HPDE6-E6E7 (cell line): ENCODE measurements around the gene IFT43.
"Not testable (repeated sequence)": the region's sequence is repeated elsewhere in the genome, so short reads cannot be mapped to it uniquely, and the experiment has no call there.

Experiments
- DNase-seq: peaks from one replicate; pipeline ENCODE4 v3.0.0; 2011; ENCODE audit warnings: missing footprints; ENCODE audit errors: extremely low spot score

The IFT43 gene

DNA sequence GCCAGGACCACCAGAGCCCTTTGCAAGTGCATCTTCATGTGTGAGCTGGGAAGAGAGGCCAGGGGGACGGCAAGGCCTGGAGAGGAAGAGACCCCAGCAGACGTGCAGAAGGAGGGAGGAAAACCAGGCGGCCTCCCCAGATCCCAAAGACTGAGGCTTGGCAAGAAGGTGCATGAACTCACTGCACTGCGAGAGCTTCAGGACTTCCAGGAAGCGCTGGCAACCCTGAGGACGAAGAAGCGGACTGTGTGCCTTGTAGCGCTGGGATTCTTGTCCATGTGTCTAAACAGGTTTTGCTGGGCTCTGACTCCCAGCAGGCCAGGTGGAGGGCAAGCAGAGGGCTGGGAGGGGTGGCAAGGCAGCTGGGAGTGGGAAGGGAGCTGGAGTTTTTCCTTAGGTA is 4.7 kb upstream of the IFT43 start:
- no peak for DNase-seq

DNA sequence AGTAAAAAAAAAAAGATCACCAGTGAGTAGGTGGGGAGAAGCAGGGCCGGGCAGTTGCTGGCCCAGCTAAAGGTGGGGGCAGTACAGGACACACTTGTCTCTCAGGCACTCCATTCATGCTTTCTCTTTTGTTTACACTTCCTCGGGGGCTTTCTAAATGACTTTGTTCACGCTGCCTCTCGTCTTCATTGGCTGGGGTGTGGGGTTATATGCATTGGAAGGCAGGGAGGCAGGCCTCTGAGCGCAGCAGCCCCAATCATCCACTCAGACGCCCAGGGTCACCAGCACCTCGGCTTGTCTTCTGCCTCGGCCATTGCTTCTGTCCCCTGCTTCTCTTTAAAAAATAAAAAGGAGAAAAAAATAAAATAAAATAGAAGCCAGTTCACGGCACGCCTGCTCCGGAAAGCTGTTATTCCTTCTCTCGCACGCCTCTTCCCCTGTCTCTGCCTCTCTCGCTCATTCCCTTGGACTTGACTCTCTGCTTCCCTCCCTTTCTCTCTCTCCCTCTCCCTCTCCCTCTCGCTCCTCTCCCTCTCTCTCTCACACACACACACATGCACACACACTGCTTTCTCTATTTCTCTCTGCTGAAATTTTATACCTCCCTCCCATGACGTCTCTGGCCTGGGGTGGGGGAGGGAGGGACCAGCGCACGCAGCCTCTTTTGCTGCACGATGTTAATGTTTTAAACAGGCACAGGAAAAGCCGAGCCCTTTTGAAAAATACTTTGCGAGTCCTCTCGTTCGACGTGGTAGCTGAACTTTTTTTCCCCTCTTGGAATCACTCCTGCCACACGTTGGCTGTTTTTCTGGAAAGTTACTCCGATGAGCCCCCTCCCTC is 3.9 kb upstream of the IFT43 start, which contains the start of gene TGFB3:
TSS of gene TGFB3 (minus strand) at position 570 of the 840 bp plus-strand sequence. CDS start 1,102 bp downstream, outside the sequence.
- peak; percentile 42 for DNase-seq

DNA sequence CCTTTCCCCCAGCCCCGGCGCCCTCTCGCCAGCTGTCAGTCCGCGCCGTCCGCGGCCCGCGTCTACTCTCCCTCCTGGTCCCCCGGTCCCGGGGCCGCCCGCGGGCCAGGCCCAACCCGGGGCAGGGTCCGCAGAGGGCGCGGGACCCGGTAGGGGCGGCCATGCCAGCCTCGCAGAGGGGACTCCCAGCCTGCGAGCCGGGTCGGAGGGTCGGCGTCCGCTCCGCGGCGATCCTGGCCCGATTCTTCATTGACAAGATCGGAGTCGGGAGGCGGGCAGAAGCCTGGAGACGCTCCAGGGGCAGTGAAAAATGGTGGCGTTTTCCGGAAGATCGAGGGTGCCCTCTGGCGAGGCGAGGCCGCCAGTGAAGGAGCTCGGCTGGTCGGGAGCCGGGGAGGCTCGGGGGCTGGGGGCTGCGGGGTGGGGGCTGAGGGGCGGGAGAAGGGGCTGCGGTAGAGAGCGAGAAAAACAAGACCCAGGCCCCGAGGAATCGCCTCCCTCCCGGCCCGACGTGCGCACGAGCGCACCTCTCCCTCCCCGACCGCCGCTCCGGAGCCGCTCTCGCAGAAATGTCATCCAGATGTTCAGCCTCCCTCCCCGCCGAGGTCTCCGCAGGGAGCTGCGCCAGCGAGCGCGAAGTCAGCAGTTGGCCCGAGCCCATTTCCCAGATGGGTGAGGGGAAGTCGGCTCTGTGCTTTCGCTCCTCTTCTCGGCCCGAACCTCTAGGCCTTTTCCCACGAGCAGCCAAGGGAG is 3.1 kb upstream of the IFT43 start:
- peak; percentile 75 for DNase-seq

DNA sequence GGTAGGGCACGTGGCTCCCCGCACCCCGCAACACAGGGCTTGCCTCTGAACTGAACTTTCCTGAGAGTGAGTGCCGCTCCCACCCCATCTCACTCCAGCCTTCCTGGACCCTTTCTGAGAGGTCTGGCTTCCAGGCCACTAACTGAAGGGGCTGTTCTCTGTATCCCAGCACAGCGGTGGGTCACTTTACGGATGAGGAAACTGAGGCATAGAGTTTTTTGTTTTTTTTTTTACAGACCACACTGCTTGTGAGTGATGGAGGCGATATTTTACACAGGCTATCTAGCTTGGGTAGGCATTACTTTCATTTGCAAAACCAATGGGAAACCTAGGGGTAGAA is 2.6 kb upstream of the IFT43 start:
- DNase-seq = no peak

DNA sequence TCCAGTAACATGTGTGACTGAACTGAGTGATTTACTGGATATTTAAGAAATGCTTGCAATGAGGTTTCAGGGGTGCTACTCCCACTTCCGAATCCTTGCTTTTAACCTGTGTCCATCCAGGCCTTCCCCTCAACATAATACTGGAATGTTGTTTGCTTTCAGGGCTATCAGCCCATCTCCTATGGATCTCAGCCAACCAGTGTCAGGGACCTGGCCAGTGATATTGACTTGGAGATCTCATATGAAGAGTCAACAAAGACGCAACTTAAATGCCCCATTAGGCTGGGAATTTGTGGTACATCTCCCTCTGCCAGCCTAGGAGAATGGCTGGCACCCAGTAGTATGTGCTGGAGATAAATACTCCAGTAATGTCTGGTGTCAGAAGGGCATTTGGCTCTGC is 889 bp upstream of the IFT43 start:
- no peak for DNase-seq

DNA sequence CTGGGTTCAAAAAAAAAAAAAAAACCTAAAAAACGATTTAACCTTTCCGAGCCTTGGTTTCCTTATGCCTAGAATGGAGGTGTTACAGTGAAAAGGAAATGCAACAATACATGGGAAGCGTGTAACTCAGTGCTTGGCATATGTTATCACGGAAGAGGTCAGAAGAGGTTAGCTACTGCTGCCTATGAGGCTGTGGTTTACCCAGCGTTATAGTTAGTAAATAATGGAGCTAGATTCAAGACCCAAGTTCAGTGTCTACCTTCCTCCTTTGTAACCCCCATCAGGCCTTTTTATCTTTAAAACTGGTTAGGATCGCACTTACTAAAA is 839 bp downstream of the IFT43 start:
- DNase-seq = no peak

DNA sequence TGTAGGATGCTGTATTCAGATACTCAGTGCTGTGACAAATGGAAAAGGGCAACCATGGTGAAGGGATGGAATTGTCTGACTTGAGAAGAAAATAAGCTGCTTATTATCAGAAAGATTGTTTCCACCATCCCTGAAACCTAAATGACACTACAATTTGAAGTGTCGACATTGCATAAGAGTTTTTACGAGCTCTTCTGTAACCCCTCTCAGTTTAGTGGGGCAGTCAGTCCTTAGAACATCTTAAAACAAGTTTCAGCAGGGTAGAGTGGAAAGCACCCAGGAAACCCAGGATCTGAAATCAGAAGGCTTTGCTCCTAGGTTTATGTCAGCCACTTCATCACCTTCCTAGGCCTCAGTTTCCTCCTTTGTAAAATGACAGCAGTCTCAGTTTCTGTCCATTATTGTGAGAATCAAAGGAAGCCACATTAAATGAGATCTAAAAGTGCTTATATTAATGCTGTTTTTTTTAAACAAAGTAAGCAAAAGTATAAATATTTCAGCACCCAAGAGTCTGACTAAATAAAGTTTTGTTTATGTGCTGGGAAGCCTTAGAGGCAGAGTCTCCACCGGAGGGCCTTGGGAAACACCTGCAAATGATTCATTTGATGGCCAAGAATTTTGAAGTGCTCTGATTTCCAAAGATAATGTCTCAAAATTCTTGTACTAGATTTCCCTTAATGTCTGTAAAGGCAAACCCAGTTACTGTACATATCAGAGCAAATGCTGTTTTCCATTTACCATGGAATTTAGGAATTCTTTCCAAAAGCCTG is 1.8 kb downstream of the IFT43 start:
- DNase-seq = no peak

DNA sequence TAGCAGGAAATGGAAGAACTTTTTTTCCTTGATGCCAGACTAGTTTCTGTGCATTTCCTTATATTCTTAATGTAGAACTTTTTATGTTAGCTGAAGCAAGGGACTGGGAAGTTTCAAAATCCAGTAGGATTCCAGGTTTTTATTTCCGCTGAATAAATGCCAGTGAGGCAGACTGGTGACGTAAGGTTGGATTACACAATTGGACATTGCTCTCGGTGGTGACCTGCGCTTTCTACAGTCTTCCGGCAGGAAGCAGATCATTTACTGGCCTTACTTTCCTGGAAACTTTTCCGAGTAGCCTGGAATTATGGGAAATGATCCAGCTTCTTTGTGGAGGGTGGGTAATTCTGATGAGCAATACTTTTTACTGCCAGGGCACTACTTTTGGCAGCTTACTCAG is 3.6 kb downstream of the IFT43 start:
- no peak for DNase-seq

DNA sequence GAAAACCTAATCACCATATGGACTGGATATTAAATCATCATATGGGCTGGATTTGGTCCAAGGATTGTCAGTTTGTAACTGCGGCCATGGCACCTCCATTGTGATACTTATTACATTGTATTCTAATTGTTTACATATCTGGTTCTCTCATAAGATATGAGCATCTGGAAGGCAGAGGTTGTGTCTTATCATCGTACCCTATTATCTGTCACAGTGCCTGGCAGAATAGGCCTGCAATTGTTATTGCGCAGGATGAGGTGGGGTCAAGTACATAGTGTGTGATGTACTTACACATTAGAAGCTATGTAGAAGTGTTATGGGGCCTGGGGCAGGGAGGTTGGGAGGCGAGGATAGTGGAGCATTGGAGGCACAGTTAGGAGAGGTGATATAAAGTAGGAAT is 4.7 kb downstream of the IFT43 start:
- DNase-seq = no peak

DNA sequence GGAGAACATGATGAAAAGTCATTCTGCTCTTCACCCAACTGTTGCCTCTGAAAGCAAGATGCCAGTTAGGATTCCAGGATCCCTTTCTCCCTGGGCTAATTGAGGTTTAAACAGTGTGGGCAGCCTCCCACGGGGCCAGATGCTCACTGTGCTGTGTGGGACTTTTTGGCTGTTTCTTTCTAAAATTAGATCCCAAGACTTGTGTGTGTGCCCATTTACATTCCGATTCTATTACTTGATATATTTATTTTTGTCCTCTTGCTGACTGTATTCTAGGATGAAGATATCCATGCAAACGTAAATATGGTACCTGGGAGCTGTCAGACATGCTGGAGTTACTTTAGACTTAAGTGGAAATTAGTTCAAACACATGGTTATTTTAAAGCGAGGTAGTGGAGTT is 6.2 kb downstream of the IFT43 start:
- DNase-seq = no peak

DNA sequence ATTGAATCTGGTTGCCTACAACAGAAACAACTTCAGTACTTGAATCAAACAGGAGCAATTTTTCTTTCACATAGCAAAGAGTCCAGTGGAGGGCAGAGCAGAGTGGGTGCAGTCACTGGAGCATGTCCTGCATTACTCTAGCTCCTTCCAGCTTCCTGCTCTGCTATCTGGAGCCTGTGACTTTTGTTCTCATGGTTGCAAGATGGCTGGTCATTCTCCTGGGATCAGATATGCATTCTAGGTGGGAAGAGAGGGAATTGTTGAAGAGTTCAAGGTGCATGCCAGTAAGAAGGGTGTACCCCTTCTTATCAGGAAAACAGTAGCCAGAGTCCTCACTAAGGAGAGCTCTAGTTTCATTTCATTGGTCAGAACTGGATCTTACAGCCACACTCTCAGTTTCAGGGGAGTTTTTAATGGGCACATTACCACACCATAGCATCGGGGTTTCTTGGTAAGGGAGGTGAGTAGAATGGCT is 8.0 kb downstream of the IFT43 start:
- no peak for DNase-seq

DNA sequence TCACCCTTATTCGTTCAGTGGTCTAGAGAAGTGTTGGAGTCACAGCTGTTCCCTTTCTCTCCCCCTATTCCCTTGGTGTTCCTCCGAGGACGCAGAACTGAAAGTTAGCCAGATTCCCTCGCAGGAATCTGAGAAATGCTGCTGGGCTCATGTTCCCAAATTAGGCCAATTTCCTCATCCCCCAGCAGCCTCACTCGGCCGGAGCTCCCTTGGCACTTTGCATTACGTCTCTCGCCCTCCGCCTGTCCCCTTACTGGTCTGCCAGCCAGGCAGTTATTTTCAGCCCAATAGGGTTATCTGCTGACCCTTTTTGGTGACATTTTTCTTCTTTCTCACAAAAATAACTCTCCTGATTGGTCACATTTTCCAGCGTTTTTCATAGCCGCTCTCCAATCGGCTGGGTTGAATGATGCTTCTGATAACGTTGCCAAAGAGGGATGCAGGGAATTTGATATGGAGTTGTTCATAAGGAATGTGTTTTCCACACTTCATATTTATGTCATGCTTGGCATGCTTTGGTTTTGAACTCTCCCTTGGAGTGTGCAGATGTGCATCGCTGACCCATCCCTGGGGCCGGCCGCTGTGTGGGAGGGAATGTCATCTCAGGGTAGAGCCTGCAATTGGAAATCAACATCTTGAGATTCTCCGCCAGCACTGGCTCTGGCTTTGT is 9.9 kb downstream of the IFT43 start:
- DNase-seq = no peak

DNA sequence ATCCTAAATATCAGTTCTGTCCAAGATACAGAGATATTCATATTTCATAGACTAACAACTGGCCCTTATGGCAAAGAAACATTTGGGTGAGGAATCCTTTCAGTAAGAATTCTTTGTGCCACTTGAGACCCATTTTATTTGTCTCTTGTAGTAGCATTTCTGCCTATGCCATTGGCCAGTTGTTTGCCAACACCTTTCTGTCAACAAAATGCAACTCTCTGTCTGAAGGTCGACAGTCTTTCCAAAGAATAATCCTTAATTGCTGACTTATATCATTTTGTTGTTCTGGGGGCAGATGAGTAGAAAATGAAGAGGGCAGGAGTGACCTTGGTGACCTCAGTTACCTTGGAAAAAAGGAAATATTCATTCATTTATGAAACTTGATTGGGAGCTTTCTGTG is 10.9 kb downstream of the IFT43 start:
- no peak for DNase-seq

DNA sequence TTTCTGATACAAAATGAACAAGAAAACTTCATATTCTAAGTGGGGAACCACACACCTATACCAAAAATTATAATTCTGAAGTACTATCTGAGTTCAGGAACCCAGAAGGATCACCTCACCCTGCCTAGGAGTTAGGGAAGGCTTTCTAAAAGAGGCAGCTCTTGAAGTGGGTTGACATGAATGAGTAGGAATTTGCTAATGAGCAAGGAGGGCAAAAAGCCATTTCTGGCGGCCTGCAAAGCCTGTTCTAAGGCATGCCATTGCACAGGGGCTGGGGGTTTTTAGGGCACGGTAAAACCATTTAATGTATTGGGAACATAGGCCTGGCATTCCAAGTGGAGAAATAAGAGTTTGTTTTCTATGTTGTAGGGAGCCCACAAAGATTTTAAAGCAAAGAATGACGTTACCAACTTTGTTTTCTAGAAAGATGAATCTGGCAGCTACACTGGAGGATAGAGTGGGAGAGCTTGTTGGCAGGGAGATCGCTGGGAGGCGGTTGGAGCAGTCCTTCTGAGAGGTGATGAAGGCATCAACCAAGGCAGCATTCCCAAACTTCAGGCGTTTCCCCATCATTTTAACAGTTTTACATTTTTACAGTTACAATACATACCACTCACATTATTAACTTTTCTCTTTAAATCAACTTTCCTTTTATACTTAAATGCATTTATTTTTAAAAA is 14.1 kb downstream of the IFT43 start:
- DNase-seq = no peak

DNA sequence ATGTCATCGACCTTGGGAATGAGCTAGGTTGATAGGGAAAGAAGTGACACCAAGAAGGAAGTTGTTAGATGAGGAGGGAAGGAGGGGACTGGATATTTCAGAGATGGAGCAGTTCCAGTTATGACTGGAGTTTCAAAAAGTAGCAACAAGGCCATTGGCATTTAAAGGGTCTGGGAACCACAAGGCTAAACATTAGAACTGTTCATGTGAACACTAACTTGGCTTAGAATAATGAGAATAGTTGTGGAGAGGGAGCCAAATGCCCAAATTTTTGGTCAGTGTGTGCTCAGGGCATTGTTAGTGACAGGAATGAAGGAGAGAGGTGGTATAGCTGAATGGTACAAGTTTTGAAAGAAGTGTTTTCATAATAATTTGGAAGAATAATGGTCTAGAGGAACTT is 16.8 kb downstream of the IFT43 start:
- DNase-seq = no peak

DNA sequence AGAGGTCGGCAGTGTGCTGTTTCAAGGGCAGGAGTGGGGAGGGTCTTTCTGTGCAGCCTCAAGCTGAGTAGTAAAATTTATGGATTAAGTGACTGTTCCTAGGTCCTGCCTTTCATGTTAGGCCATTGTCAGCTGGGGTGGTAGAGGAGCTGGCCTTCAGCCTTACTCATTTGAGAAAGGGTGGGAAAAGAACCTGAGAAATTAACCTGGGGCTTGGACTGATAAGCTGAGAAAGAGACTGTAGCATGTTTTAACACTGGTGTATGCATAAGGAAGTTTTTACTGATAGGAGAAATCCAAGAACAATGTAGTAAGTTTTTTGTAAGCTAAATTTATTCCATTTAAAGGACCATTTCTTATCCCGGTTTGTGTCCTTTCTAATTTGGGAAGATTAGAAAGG is 20.7 kb downstream of the IFT43 start:
- no peak for DNase-seq

DNA sequence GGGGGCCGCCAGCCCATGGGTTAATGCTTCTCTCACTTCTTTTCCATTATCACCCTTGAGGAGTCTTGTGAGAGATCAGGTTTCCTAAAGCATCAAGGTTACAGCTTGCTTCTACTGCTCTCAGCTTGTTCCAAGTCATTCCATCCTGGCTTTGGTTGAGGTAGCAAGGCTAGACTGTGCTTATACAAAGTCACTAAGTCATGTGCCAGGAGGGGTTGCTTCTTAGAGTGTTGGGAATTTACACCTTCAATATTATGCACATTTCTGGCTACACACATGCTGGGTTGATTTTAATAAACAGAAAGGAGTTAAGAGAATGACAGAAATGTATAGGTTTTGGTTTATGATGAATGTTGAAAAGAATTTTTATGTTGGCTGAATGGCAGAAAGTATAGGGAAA is 21.8 kb downstream of the IFT43 start:
- no peak for DNase-seq

DNA sequence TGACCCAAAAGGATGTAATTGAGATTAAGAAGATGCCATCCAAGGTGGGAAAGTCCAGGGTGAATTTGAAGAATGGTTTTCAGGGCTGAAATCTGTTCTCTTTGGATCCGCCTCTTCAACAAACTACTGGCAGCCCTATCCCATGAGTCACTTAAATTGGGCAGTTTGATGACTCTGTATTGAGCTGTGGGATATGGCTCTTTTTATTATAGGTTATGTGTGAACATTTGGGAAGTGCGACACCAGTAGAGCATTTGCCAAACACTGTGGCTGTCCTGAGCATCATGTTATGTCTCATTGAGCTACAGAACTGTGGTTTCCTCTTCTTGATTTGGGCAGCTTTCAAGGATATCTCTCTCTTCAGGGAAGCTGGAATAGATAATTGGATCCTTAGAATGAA is 22.3 kb downstream of the IFT43 start:
- no peak for DNase-seq

DNA sequence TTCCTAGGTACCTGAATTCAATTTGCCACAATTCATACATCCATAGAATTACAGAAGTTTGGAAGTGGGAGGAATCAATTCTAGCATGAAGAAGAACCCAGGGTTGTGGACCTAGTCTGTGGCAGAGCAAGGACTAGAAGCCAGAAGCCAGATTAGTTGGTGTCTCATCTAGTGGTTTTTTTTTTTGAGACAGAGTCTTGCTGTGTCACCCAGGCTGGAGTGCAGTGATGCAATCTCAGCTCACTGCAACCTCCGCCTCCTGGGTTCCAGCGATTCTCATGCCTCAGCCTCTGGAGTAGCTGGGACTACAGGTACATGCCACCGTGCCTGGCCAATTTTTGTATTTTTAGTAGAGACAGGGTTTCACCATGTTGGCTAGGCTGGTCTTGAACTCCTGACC is 24.1 kb downstream of the IFT43 start:
- DNase-seq = not testable (repeated sequence)

DNA sequence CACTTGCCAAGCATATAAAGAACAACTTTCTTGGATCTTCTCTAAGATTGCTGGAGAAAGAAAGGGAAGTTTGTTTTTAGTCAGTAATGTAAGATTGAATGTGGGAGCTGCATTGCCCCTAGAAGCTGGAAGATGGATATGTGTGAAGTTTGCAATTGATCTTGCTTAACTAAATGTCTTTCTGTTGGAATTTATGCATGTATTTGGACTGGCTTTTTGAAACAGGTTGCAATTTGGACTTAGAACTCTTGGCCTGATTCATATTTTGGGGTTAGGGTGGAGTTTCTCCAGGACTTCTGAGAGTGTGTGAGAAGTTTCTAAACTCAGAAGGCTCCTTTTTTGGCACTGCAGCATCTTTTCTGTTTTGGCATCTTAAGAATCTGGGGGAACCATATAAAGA is 26.4 kb downstream of the IFT43 start:
- DNase-seq = no peak

DNA sequence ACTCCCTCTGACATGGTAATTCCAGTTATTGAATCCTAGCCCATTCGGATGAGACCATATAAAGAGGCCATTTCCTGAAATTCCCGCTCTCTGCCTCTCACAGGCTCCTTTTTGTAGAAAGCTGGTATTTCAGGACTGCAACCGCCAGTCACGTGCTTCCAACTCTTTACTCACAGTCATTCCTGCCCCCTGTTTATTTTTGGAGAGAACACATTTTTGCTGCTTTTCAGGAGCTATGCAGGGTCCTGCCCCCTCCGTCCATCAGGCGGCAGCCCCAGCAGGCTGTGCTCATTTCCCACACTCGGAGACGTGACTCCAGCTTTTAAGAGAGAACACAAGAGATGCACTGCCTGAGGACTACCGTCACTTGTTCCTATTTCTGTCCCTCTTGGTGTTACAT is 26.8 kb downstream of the IFT43 start:
- DNase-seq = no peak
